Hematopoietic multipotent progenitor cell treated with erythropoietin and hydrocortisone succinate and interleukin-3 and kit ligand, for 15 days (in vitro differentiated cells): ENCODE data around the gene ZFHX3.

ENCODE experiments used
- DNase-seq: peaks from one replicate; pipeline ENCODE4 v3.0.0-alpha.2; 2015; ENCODE audit warnings: low spot score

The ZFHX3 gene

DNA sequence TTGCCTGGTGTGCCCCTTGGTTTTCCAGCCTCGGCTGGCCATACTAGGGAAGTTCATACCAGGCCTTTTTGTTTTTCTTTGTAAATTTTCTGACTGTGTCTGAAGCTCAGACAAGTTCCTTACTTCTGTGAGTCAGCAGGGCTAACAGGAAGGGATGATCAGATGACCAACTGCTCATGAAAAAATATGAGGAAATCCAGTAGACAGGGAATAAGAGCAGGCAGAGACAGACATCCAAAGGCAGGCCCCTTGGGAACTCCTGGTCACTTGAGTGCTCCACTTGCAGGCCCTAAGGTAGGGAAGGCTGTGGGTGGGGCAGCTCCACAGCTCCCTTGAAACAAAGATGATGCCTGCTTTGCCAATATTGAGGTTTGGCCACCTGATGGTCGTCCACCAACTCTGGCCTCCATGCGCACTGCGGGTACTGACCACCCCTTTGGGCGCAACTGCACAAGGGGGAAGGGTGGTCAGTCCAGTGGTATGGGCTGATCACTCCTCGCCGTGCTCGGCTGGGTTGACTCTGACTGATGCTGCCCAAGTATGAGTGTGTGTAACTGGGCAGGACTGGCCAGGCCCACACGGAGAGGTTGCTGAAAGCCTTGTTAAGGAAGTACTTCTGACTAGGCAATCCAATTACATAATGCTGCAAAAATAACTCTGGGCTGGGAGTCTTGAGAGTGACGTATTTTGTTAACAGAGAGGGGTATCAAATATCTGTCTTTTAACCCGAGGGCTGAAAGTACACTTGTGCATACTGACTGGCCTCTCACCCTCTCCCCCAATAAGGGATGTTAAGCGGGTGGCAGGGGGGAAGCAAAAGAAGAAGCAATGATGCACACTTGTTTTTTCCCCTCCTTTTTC lies 20.8 kb upstream of the ZFHX3 start:
- no peak for DNase-seq

DNA sequence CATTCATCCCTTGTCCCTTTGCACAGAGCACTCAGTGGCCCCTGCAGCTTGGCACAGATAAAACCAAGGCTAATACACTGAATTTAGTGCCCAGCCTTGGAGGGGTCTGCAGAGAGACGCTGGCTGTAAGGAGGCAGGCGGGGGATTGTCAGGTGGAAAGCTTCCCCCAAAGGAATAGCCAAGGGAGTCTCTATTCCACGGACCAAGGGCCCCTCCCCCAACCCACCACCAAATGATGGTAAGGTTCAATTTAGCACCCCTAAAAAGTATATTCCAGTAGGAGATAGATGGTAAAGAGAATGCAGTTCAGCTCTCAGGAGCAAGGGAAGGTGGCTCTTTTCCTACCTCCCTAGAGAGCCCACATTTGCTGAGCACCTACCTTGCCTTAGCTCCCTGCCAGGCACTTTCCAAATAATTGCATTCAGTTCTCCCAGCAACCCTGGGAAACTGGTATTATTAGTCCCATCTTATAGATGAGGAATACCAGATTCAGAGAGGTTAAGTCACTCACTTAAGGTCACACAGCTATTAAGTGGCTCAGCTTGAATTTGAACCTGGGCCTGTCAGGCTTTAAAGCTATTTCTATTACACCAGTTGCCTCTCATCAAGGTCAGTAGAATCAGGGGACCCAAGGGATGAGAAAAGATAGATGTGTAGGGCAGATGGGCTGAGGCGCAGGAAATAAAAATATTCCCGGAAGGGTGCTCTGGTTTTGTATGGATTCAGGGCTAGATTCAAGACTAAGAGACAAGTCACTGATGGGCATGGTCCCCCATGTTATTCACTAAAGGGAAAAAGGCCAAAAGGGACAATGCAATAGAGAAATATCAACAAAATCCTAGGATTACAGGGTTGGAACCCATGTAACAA lies 20.0 kb upstream of the ZFHX3 start:
- DNase-seq: no peak

- DNase-seq: no peak
Observed at GRCh38 chr16:73066927-73067670, 19.2 kb upstream of the ZFHX3 start.

- DNase-seq: no peak
Observed at GRCh38 chr16:73066331-73066926, 18.5 kb upstream of the ZFHX3 start.

- DNase-seq: no peak
Observed at GRCh38 chr16:73065632-73066330, 17.9 kb upstream of the ZFHX3 start.

GRCh38 chr16:73064994-73065545 lies 17.1 kb upstream of the ZFHX3 start:
- DNase-seq: no peak

- no peak for DNase-seq
Observed at GRCh38 chr16:73064212-73064993, 16.5 kb upstream of the ZFHX3 start.

DNA sequence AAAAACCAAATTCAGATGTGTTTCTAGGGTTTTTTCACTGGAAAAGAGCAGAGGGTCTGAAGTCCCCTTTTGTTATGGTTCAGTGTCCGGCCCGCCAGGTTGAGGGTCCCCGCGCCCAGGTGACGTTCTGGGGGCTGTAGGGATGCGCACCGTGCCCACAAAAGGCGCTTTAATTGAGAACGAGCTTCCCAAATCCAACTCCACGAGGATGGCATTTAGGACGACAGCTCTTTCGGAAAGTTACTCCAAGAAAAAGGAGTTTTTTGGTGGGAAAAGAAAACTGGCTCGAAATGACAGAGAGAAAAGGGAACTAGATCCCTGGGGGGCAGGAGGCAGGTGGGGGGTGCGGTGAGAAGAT lies 15.9 kb upstream of the ZFHX3 start:
- DNase-seq: no peak

- no peak for DNase-seq
Observed at GRCh38 chr16:73062743-73063733, 15.1 kb upstream of the ZFHX3 start.

DNA sequence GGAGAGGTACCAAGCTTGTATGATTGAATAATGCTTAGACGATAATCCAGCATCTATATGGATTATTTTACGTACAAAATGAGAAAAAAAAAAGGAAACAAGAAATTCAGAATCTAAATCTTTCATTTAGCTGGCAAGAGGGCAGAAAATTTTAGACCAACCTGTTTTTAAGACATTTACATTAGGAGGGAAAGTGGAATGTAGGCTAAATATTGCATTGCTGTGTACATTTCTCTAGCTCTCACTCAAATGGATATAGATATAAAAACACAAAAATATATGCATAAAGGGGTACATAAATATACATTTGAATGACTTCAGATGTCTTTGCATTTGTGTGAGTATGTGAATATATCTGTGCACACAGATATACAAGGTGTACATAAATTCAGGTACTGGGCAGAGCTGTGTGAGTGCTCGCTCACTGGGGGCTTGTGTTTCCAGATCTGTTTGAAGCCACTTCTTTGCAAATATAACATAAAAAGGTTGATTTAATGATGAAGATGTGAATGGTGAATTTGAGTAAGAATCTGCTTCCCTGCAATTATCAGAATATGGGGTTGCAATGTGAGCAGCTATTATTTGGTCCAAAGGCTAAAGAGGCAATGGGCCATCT lies 14.2 kb upstream of the ZFHX3 start:
- DNase-seq: no peak

GRCh38 chr16:73060892-73061490 lies 13.1 kb upstream of the ZFHX3 start:
- DNase-seq: no peak

- no peak for DNase-seq
Observed at GRCh38 chr16:73059779-73060615, 12.1 kb upstream of the ZFHX3 start.

DNA sequence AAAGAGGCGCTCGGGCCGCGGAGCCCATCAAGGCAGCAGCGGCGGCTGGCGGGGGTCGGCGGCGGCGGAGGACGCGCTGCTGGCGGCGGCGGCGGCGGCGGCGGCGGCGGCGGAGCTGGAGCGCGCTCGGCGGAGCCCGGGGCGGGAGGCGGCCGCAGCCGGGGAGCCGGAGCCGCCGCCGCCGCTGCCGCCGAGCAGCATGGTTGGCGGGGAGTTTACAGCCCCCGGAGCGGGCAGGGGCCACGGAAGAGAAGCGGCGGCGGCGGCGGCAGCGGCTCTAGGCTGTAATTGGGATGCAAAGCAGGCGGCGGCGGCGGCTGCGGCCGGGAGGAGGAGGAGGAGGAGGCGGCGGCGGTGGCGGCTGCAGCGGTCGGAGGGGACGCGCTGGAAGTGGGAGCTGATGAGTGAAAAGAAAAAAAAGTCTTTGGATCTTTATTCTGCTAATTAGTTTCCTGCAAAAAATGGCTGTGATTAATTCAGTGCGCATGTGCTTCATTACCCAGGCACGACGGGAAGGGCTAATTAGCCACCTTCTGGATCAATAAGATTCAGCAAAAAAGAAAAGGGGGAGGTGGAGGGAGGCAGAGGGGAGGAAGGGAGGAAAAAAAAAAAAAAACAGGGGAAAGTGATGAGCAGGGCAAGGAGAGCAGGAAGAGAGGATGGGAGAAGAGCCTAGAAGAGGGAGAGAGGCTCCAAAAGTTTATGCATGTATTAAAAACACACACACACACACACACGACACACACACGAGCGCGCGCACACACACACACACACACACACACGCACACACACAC lies 10.9 kb upstream of the ZFHX3 start:
- no peak for DNase-seq

DNA sequence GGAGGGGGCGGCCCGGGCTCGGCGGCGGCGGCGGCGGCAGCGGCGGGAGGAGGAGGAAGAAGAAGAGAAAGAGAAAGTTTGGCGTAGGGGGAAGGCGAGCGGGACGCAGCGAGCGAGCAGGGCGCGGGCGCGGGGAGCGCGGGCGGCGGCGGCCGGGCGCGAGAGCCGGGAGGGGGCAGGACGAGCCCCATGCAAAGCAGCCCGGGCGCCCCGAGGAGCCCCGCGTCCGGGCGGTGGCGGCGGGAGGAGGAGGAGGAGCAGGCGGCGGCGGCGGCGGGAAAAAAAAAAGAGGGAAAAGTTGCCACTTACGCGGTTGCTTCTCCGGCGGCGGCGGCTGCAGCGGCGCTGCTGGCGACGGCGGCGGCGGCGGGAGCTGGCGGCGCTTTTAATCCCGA lies 10.3 kb upstream of the ZFHX3 start:
- DNase-seq: no peak

DNA sequence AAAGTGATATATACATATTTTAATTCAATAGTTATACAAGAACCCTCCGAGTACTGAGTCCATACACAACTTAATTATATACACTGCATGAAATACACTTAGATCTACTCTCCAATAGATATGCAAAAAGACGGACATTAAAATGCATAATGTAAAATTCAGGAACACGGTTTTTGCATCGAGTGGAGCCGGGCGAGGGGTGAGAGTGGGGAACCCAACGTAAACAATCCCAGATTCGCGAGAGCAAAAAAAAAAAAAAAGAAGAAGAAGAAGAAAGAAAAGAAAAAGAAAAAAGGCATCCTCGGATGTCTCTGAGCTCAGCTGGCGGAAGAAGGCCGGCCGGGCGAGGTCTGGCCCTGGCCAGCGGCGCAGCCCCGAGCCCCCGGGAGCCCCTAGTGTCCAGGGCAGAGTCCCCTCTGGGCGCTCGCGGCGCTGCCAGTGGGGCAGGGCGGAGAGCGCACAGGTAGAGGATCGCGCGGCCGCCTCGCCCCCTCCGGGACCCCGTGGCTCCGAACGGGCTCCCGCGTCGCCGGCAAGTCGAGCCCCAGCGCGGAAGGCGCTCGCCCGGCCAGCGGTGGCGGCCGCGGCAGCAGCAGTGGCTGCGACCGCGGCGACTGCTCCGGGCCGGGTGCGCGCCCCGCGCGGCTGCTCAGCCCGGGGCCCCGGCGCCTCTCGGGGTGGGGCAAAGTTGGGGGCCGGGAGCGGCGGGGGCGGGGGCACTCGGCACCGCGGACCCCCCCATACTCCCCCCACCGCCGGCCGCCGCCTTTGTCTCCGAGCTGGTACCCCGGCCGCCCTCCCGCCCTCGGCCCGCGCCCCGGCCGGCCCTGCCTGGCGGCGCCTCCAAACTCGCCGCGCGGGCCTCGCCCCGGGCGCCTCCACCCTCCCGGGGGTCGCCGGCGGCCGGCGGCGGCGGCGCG lies 9.6 kb upstream of the ZFHX3 start:
- DNase-seq: no peak
